ENCODE data around the gene PRDM15.

The PRDM15 gene

GRCh38 chr21:41923631-41924367 is 44.7 kb upstream of the PRDM15 start:
- Histone ChIP-seq H2AFZ (ENCODE audit: low read depth, low read length) (no peak overlapping the region), H4K20me1 (ENCODE audit: insufficient read depth, low read length) (no peaks in the 10 kb centered on the region), H3K4me1 (ENCODE audit: low read length) (peaks cover 52% of the 10 kb centered on the region), H3K9ac (ENCODE audit: low read length) (no peak overlapping the region), H3K27me3 (ENCODE audit: low read depth, low read length) (peaks cover 5% of the 10 kb centered on the region; the same call in 1 of the 2 replicates), H3K27ac (ENCODE audit: low read length) (no peak overlapping the region), H3K9me3 (ENCODE audit: insufficient read depth, low read length) (no peaks in the 10 kb centered on the region), H3K4me2 (ENCODE audit: low read length) (no peak overlapping the region), H3K79me2 (ENCODE audit: low read length) (no peaks in the 10 kb centered on the region), H3K36me3 (replicated peaks; ENCODE audit: low read depth, low read length) (no peaks in the 10 kb centered on the region), H3K4me3 (ENCODE audit: low read length) (no peak overlapping the region)
- no peak for TF ChIP-seq CTCF (IDR thresholded peaks at IDR 0.05; ENCODE audit: low read depth, low read length)
- no peak for TF ChIP-seq EZH2phosphoT487 (IDR thresholded peaks at IDR 0.05; ENCODE audit: low read depth)

- no peak overlapping the region for H2AFZ ChIP-seq (ENCODE audit: low read depth, low read length)
- no peak overlapping the region for H3K4me2 ChIP-seq (ENCODE audit: low read length)
These were observed 44.0 kb upstream of the PRDM15 start for GRCh38 chr21:41923186-41923585.

GRCh38 chr21:41921021-41921420 is 41.9 kb upstream of the PRDM15 start:
- H3K4me2 ChIP-seq (ENCODE audit: low read length) = peak overlapping the region; percentile 61
- H3K9ac ChIP-seq (ENCODE audit: low read length) = no peak overlapping the region
- peaks cover 32% of the 10 kb centered on the region for H3K4me1 ChIP-seq (ENCODE audit: low read length)
- H2AFZ ChIP-seq (ENCODE audit: low read depth, low read length) = no peak overlapping the region
- no peaks in the 10 kb centered on the region for H4K20me1 ChIP-seq (ENCODE audit: insufficient read depth, low read length)
- H3K4me3 ChIP-seq (ENCODE audit: low read length) = peak overlapping the region; percentile 24; the same call in 1 of the 2 replicates
- TF ChIP-seq EZH2phosphoT487 (IDR thresholded peaks at IDR 0.05; ENCODE audit: low read depth) = no peak
- TF ChIP-seq CTCF (IDR thresholded peaks at IDR 0.05; ENCODE audit: low read depth, low read length) = no peak
- H3K27me3 ChIP-seq (ENCODE audit: low read depth, low read length) = peaks cover 5% of the 10 kb centered on the region; the same call in 1 of the 2 replicates
- no peak overlapping the region for H3K27ac ChIP-seq (ENCODE audit: low read length)
- no peaks in the 10 kb centered on the region for H3K79me2 ChIP-seq (ENCODE audit: low read length)
- H3K36me3 ChIP-seq (replicated peaks; ENCODE audit: low read depth, low read length) = no peaks in the 10 kb centered on the region
- no peaks in the 10 kb centered on the region for H3K9me3 ChIP-seq (ENCODE audit: insufficient read depth, low read length)

More at GRCh38 chr21:41923186-41923585, 44.0 kb upstream of the PRDM15 start:
- no peak overlapping the region for H3K4me3 ChIP-seq (ENCODE audit: low read length)
- H3K4me1 ChIP-seq (ENCODE audit: low read length) = peaks cover 46% of the 10 kb centered on the region
- no peaks in the 10 kb centered on the region for H3K79me2 ChIP-seq (ENCODE audit: low read length)
- H3K9ac ChIP-seq (ENCODE audit: low read length) = no peak overlapping the region
- H4K20me1 ChIP-seq (ENCODE audit: insufficient read depth, low read length) = no peaks in the 10 kb centered on the region
- no peak for TF ChIP-seq CTCF (IDR thresholded peaks at IDR 0.05; ENCODE audit: low read depth, low read length)
- TF ChIP-seq EZH2phosphoT487 (IDR thresholded peaks at IDR 0.05; ENCODE audit: low read depth) = no peak
- no peak overlapping the region for H3K27ac ChIP-seq (ENCODE audit: low read length)
- no peaks in the 10 kb centered on the region for H3K36me3 ChIP-seq (replicated peaks; ENCODE audit: low read depth, low read length)
- H3K27me3 ChIP-seq (ENCODE audit: low read depth, low read length) = peaks cover 5% of the 10 kb centered on the region; the same call in 1 of the 2 replicates
- no peaks in the 10 kb centered on the region for H3K9me3 ChIP-seq (ENCODE audit: insufficient read depth, low read length)

GRCh38 chr21:41920476-41920875 is 41.3 kb upstream of the PRDM15 start:
- no peaks in the 10 kb centered on the region for H3K36me3 ChIP-seq (replicated peaks; ENCODE audit: low read depth, low read length)
- H3K9me3 ChIP-seq (ENCODE audit: insufficient read depth, low read length) = no peaks in the 10 kb centered on the region
- no peaks in the 10 kb centered on the region for H3K79me2 ChIP-seq (ENCODE audit: low read length)
- no peaks in the 10 kb centered on the region for H4K20me1 ChIP-seq (ENCODE audit: insufficient read depth, low read length)
- H3K4me2 ChIP-seq (ENCODE audit: low read length) = peak overlapping the region; percentile 61
- H3K9ac ChIP-seq (ENCODE audit: low read length) = no peak overlapping the region
- peaks cover 5% of the 10 kb centered on the region; the same call in 1 of the 2 replicates for H3K27me3 ChIP-seq (ENCODE audit: low read depth, low read length)
- H3K27ac ChIP-seq (ENCODE audit: low read length) = no peak overlapping the region
- TF ChIP-seq CTCF (IDR thresholded peaks at IDR 0.05; ENCODE audit: low read depth, low read length) (0 out of 2 replicates have a peak, but pooled peaks have one; percentile 7), EZH2phosphoT487 (IDR thresholded peaks at IDR 0.05; ENCODE audit: low read depth) (no peak)
- peaks cover 26% of the 10 kb centered on the region for H3K4me1 ChIP-seq (ENCODE audit: low read length)
- no peak overlapping the region for H2AFZ ChIP-seq (ENCODE audit: low read depth, low read length)
- H3K4me3 ChIP-seq (ENCODE audit: low read length) = no peak overlapping the region

All from OCI-LY3 (cell line).